Measurements from ENCODE around the gene MYO16.
"Not testable (repeated sequence)": the region's sequence is repeated elsewhere in the genome, so short reads cannot be mapped to it uniquely, and the experiment has no call there.

The MYO16 gene

DNA sequence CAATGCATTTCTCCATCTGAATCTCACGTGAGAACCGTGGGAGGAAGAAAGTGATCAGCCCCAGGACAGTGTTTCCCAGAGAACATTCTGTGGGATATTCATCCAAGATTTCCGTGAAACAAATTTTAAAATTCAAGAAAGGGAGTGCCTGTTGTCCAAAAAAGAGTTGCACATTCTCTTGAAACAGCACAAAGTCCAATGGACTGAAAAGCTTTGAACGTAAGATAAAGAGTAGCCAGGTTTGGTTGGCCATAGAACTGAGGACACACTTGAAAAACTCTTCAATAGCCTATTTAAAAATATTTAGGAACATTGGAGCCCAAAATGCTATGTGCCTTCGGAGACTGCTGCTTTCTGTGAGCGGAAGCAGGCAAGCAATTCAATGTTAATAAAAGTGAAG is 353.9 kb downstream of the MYO16 start:
- no peak for DNase-seq (ENCODE audit: low read depth)

GRCh38 chr13:108984251-108984920 is 355.0 kb downstream of the MYO16 start:
- no peak for DNase-seq (ENCODE audit: low read depth)

DNA sequence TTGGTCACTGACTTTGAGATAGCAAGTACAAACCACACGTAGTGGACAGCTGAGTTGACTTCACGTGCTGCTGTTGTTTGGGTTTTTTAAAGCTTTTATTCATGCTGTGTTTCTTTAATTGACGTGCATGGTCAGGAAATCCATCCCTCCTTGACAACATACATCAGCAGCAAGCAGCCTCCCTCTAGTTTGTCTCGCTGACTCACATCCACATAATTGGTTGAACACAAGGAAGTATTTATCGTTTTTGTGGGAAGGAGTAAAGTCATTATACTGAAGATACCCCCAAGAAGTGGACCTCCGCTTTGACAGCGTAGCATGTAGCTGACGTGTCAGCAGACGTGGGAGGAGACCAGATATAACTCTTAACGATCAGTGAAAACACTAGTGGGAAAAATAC is 355.8 kb downstream of the MYO16 start:
- DNase-seq (ENCODE audit: low read depth) = no peak

DNA sequence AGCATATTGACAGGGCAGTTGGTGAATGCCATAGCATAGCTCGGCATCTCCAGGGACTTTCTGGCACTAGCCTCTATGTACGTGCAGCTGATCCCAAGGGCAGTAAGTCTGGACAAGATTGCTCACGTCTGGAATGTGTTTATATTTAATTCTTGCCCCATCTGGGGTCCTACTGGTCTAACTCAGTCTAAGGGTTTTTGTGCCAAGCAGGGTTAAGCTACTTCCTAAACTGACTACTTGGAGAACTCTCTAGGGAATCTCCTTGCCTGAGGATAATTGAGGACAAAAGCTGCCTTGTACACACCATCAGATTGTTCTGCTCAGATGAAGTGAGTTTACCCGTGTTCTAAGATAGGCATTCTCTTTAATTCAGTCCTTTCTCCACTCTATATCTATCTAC is 358.1 kb downstream of the MYO16 start:
- DNase-seq (ENCODE audit: low read depth) = no peak

DNA sequence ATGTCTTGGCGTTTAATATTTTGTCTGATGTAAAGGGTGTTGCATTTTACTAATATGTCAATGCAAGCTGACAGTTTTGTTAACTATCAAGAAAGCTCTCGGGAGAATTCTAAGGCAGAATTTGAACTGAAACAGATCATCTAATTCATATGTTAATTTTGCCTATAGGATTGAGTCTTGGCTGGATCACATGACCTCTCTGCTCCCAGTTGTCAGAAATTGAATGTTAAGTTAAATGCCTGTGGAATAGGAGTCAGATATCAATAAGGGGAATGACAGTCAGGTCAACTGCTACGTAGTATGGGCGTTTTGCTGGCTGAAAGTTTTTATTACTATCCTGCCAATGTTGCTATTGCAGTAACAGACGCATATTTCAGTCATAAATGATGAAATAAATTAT is 358.5 kb downstream of the MYO16 start:
- DNase-seq (ENCODE audit: low read depth) = no peak

DNA sequence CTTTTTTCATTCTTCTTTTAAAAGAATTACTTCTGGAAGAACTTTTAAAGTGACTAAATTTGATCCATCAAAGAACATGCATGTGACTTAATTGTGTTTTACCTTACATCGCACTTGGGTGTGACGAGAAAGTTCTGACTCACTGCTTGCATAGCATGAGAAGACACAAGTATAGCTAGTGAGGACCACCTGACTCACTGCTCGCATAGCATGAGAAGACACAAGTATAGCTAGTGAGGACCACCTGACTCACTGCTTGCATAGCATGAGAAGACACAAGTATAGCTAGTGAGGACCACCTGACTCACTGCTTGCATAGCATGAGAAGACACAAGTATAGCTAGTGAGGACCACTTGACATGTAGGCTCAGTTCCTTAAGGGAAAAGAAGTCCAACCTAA is 362.0 kb downstream of the MYO16 start:
- DNase-seq (ENCODE audit: low read depth) = not testable (repeated sequence)

DNA sequence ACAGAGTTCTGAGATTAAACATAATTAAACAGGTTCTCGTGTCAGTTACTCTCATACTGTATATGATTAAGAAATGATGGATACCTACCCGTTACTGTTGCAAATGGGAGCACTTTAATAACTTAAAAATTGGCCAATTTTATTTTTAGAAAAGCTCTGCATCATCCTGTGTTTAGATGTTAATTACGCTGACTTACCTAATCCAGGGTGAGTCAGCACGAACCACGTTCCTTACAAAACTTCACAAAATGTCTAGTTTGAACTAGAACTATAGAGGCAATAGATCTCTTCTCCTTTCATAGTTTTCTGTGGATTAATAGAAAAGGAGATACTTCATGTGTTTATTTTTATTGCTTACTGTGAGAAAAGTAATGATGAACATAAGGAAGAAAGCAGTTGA is 363.9 kb downstream of the MYO16 start:
- no peak for DNase-seq (ENCODE audit: low read depth)

- no peak for DNase-seq (ENCODE audit: low read depth)
These were observed 367.0 kb downstream of the MYO16 start for GRCh38 chr13:108996430-108996829.

GRCh38 chr13:109000207-109000606 is 370.8 kb downstream of the MYO16 start:
- no peak for DNase-seq (ENCODE audit: low read depth)

- DNase-seq (ENCODE audit: low read depth) = no peak
These were observed 373.5 kb downstream of the MYO16 start for GRCh38 chr13:109002934-109003333.

DNA sequence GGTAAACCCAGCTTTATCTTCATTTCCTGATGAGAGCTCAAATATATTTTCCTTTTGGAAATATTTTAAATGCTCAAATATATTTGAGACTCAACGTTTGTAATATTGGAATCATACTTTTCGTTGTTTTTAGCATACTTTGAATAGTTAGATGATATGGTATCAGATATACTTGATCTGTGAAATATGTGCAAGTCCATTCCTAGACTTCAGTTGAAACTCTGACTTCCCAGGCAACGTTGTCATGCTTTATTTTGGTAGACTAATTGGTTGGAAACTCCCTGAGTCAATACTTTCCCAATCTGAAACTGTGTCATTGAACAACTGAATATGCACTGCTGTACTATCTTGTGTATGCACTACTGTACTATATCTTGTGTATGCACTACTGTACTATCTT is 378.5 kb downstream of the MYO16 start:
- no peak for DNase-seq (ENCODE audit: low read depth)

GRCh38 chr13:109009756-109010155 is 380.3 kb downstream of the MYO16 start:
- no peak for DNase-seq (ENCODE audit: low read depth)

DNA sequence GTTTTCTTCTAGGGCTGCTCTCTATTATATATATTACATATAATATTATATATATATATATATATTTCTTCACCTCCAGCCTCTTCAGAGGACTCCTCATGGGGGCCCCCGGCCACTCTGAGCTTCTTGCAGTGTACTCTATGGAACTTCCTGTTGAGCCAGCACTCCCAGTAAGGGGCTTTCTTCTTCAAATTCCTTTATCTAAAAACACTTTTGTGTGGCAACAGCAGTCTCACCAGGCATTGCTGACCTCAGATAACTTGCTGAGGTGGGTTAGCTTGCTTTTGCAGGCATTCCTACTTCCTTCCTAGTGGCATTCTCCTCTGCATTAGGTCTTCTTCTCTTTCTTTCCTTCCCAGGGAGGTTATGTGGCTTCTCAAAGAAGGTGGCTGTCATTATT is 381.5 kb downstream of the MYO16 start:
- DNase-seq (ENCODE audit: low read depth) = no peak

GRCh38 chr13:109012115-109012514 is 382.7 kb downstream of the MYO16 start:
- DNase-seq (ENCODE audit: low read depth) = no peak

GRCh38 chr13:109021558-109021957 is 392.1 kb downstream of the MYO16 start:
- no peak for DNase-seq (ENCODE audit: low read depth)

DNA sequence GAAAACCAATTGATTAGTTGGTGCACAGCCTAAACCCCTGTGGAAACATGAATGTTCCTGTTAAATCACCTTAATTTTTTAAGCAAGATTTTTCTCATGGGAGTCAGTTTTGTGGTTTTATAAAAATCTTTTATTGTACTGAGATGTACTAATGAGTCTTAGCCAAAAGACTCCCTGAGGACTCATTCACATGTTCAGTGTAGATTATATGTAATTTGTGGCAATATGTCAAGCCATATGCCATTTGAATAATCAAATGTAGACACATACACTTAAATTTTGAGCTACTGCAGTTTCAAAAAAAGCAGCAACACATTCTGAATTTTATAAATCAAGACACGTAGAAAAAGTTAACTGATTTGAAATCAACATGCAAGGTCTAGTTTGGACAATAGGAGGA is 395.2 kb downstream of the MYO16 start:
- no peak for DNase-seq (ENCODE audit: low read depth)

- no peak for DNase-seq (ENCODE audit: low read depth)
These were observed 396.9 kb downstream of the MYO16 start for GRCh38 chr13:109026266-109026665.

DNA sequence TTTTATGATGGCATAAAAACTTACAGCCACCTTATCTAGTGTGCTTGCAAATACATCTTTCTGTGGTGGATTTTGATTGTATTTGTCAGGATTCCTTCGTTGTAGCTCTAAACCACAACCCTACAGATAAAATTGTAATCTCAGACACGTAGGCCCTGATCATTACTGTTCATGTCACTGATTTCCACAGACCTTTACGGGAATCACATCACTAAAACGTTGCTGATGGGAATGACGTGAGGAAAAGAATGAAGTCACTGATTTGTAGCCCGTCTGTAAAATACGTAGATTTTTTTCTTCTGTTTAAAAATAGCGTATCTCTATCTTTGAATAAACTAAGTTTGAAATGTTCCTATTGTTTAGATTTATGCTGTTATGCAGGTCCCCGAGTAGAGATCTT is 399.2 kb downstream of the MYO16 start:
- no peak for DNase-seq (ENCODE audit: low read depth)

DNA sequence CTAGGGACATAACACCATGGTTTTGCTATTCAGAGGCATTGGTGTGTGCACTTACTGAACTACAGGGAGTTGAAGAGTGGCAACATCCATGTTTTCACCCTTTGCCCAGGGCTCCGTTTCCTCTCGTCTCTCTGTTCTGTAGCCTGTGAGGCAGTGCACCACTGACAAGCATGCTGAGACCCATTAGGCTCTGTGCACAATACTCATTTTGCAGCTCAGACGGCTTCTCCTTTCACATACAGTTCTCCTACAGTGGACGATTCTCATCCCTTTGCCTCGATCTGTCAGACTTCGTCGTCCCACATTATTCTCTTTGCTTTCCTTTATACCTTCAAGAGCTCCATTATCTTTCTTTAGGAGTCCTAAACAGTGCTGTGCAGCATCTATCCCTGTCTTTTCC is 403.7 kb downstream of the MYO16 start:
- DNase-seq (ENCODE audit: low read depth) = no peak

- DNase-seq (ENCODE audit: low read depth) = no peak
These were observed 406.8 kb downstream of the MYO16 start for GRCh38 chr13:109036078-109036780.

- no peak for DNase-seq (ENCODE audit: low read depth)
These were observed 414.2 kb downstream of the MYO16 start for GRCh38 chr13:109043636-109044035.

- no peak for DNase-seq (ENCODE audit: low read depth)
These were observed 426.4 kb downstream of the MYO16 start for GRCh38 chr13:109055850-109056249.

- no peak for DNase-seq (ENCODE audit: low read depth)
These were observed 428.7 kb downstream of the MYO16 start for GRCh38 chr13:109058087-109058486.

GRCh38 chr13:109072505-109072904 is 443.1 kb downstream of the MYO16 start:
- DNase-seq (ENCODE audit: low read depth) = no peak
